CD4-positive, alpha-beta T cell treated with Interleukin-6 for 4 hours (primary cell): ENCODE measurements around the gene HIGD1A.

Experiments used
- DNase-seq: peaks from one replicate; pipeline ENCODE4 v3.0.0-alpha.2; 2020; ENCODE audit warnings: mixed read lengths

The HIGD1A gene

DNA sequence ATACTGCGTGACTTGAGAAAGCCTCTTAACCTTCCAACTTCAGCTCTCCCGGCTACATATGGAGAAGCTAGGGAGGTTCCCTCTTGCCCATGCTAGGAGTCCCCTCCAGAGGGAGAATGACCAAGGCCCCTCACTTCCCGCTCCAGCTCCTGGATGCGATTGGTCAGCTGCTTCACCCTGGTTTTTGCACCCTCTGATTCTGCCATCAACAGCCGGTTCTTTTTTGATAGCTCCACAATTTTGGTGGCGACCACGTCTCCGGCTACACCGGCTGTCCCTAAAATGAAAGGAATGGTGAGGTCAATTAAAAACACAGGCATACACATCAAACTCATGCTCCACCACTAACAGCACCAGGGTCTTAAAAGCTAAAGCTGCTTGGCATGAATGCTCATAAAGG lies 51.8 kb downstream of the HIGD1A start:
- DNase-seq: no peak

DNA sequence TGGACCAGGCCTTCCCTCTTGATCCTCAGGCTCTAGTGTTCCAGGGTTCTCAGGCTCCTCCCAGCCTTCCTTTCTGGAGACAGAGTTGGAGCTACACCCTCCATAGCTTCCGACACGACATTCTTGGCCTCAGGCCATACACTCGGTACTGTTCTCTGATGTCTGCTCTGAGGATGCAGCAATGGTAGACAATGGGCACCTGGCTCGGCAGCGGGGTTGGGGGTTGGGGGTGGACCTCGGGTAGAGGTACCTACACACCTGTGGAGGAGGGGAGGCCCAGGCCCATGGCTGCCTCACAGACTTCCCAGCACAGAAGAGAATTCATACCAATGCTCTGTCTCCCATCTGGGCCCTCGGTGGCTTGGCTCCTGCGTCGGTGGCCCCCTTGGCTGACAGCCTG lies 52.7 kb downstream of the HIGD1A start:
- no peak for DNase-seq

DNA sequence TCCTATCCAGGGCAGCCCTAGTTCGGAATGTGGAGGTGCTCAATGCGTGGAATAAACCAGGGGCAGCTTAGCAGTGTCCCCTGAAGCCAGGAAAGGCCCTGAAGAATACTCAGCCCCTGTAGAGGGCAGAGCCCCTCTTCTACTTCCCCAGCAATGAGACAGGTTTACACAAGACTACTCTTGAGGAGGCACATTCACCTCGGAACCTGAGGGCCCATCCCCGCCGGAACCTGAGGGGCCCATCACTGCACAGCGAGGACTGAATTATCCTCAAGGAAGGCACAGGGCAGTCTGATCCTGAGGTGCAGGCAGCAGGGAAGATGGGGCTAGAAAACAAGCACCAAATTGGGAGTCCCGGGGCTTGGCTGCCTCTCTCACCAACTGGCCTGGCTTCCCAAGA lies 53.5 kb downstream of the HIGD1A start:
- DNase-seq: no peak

DNA sequence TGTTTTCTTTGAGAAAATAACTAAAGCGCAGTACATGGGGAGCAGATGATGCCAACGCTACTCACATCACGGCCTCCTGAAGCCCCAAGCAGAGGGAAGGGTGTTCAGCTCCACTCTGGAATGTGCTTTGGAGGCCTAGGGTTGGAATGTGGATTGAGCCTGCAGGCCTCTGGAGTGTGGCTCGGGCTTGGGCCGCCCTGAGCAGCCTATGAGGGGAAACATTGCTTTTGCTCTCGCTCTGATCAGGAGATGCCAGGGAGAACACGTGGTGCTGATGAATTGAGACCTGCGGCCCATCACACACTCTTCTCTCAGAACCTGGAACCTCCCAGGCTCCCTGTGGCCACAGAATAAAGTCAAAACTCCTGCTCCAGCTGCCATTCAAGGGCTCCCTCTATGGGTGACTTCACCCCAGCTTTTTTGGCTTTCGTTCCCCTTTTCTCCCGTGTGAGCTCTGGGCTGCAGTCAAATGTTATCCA lies 54.5 kb downstream of the HIGD1A start:
- DNase-seq: peak; percentile 12

DNA sequence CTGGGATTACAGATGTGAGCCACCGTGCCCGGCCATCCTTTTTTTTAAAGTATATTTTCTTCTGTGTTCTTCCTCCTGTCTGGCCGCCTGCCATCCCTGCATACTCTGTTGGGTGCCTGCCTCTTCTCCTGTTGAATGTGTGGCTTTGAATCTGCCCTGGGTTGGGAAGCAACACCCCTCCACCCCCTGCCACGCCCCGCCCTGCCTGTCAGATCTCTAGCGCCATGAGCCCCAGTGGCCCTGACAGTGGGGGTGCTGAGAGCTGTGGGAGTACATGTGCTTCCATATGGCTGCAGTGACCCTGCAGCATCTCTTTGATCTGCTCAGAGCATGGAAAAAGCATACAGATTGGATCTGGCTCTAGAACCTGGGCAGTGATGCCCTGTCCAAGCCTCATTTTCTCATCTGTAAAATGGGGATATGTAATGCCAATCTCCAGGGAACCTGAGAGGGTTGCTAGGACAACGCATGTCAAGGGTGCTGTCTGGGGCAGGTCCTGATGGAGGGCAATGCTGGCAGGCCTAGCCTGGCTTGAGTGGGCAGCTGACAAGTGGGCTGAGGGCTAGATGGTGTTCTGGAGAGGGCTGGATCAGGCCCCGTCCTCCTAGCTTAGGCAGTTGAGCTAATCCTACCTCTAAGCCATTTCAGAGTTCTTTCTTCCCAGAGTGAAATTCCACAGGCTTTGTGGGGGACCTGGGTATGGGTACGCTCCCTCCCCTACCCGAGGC lies 55.1 kb downstream of the HIGD1A start:
- DNase-seq: no peak

DNA sequence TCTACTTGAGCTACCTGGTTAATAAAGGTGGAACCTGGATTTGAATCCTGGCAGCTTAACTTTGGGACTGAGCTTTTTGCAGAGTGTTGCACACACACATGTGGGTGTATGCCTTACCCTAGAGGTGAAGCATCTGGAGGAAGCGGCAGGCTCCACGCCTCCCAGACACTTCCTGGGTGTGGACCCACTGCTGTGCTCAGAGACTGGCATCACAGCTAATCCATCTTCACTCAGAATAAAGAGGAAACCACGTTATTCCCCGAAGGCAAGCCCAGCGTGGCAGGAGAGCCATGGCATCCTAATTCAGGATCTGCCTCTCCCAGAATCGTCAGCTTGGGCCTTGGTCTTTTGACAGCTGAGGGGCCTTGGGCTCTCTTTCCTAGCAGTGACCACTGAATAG lies 56.7 kb downstream of the HIGD1A start:
- DNase-seq: peak; percentile 66

DNA sequence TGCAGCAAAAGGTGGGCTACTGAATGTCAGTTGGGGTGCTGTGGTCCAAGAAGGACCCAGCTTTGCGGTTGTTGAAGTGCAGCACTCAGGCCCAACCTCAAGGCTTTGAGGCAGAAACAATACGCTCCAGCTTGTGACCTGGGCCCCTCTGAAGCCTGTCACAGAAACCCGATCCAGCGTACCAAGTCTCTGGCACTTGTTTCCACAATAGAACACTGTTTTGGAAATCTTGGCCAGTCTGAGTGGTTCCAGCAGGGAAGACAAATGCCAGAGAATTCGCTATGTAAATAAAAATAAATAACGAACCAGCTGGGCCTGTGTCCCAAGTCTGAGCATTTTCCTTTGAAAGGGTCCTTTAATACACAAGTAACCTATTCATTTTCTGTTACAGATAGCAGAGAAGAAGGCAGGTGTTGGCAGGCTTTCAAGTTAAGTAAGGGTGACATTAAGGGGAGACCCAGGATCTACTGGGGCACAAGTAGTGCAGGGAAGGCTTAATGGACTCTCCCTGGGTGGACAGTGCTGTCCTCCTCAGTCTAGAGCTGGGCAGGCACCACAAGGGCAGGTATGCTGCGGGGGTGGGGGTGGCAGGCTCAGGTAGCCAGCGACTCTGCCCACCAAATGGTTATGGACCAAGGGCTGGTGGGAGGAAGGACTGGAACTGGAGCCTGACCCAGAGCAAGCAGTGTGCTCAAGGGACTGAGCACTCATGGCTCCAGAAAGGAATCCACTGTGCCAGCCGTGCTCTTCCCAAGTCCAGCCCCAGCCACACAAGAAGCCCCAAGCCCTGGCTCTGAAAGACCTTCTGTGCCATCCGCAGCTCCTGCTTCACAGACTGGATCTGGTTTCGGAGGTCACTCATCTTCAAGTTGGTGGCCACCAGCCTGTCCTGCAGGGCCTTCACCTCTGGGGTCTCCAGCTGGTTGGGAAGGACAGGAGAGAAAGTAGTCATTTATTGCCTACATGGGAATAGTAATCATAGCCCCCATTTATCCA lies 57.5 kb downstream of the HIGD1A start:
- DNase-seq: no peak

DNA sequence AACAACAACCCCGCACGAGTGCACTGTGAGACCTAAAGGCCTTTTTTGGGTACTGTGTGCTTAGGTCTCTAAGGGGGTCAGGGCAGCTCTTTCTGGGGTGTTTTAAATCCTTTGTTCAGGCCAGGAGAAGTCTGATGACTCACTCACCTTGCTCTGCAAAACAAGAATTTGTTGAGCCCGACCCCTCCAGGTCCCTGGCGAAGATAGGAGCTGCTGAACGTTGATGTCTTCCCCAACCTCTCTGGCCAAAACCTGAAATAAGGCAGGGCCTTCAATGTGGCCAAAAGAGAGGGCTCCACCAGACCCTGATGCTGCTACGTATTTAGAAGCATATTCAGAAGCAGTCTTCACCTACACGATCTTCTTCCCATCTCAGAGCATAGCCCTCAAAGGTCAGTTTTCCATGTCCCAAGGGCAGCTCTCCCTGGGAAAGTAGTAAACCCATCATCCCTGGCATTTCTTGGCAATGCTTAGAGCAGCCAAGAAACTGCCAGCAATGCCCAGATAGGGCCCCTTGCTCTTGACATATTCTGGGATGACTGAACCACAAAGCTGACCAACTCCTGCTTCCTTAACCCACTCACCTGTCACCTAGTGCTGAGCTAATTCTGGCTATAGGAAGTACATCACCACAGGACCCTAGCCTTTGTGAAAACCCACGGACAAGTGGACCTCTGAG lies 58.4 kb downstream of the HIGD1A start:
- no peak for DNase-seq

DNA sequence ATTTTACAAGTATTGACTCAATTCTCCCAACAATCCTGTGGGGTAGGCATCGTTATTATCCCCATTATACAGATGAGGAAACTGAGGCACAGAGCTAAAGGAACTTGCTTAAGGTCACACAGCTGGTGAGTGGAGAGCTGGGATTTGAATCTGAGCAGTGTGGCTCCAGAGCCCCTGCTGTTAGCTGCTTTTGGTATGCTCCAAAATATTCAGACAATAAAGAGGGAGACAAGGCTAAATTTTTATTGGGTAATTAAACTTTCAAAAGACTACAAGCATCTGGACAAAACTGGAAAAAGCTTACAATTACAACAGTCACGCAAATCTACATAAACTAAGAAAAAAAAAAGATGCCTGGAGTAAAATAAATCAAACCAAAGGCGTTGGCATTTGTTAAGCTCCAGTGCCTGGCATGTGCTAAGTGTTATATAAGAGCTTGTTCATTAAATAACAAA lies 59.0 kb downstream of the HIGD1A start:
- no peak for DNase-seq

DNA sequence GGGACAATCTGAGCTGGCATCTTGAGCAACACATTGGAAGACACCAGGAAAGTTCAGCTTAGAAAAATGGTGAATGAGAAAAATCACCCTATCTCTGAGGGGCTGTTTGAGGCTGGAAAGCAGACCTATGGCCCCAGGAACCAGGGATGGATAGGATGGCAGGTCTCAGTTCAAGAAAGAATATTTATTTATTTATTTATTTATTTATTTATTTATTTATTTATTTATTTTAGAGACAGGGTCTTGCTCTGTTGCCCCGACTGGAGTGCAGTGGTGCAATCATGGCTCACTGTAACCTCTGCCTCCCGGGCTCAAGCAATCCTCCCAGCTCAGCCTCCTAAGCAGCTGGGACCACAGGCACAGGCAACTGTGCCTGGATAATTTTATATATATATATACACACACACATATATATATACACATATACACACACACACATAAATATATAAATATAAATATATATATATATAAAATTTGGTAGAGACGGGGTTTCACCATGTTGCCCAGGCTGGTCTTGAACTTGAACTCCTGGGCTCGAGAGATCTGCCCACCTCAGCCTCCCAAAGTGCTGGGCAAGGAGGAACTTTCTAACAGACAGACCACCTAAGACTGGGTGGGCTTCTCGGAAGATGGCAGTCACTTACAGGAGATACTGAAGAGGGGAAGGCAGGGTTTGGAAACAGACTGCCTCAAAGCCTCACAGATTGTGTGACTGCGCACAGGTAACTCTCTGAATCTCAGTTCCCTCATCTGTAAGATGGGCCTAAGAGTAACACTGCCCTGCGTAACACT lies 60.9 kb downstream of the HIGD1A start:
- no peak for DNase-seq

DNA sequence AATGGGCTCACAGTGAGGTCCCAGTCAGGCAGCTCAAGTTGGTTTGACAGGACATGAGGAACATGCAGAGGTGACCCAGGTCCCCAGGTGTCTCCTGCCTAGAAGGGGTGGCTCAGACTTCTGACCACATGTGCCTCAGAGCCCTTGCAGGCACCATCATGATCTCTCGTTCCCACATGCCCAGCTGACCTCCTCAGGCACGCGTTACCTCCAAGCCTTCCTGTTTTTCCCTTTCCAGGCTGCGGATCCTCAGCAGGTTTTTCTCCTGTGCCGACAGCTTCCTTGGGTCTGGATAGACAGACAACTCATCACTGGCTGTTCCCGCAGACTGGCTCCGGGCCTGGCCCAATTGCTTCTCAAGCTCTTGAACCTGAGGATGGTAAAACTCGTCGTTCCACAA lies 61.6 kb downstream of the HIGD1A start:
- no peak for DNase-seq

DNA sequence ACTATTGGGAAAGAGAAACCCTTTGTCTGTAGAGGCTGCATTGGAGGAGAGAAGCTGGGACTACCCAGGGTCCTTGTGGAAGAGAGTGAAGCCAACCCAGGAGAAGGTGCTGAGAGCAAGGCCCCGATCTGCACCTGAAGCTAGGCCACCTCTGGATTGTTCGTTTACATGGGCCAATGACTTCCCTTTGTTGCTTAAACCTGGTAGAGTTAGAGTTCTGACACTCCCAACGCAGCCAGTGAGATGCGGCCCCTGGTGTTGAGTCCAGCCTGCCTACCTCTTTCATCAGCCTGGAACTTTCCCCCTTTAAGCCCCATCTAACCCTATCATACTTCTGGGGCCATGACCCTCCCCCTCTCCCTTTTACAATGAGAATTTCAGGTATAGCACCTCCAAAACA lies 62.0 kb downstream of the HIGD1A start:
- DNase-seq: no peak

DNA sequence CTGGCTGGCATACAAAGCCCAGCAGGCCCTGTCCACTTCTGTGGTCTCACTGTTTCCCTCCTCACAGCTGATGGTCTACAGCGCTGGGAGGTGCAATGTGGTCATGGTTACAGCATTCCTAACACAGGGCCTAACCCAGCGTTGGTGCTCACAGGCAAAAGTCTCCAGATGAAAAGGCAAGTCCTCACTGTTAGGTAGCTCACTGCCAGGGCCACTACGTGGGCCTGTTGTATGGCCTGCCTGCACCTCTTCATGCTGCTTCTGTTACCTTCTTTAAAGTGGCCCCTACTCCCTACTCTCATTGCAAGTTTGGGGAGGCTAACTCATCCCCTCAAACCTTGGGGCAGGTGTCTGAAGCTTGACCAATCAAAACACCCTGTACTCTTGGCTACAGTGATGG lies 62.5 kb downstream of the HIGD1A start:
- no peak for DNase-seq

DNA sequence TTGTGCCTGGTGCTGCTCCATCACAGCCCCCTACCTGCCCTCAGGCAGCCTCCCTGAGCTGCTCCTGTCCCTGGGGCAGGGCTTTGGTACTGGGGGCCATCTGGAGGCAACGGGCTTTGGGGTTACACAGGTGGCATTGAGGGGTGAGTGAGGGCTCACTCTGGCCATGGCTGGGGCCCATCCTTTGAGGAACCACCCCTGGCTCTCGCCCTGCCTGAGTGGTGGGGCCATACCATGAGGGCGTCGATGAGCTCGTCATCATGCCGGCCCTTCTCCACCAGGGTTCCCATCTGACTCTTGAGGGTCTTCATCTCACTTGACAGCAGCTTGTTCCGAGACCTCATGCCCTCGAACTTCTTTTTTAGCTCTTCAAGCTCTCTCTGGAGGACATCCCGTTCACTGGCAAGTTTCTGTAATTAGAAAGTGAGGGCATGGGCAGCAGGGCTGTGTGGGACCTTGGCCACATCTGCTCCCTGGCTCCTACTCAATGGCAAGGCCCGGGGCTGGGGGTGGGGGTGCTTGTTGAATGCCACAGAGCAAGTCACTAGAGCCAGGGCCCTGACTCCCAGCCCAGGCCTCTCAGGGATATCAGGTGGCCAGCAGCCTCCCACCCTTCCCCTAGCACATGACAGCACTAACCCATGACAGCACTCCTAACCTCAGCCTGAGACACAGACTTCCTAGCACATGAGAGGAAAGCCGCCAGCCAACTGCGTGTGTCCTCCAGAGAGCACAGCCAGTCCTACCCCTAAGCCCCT lies 64.7 kb downstream of the HIGD1A start:
- DNase-seq: no peak

DNA sequence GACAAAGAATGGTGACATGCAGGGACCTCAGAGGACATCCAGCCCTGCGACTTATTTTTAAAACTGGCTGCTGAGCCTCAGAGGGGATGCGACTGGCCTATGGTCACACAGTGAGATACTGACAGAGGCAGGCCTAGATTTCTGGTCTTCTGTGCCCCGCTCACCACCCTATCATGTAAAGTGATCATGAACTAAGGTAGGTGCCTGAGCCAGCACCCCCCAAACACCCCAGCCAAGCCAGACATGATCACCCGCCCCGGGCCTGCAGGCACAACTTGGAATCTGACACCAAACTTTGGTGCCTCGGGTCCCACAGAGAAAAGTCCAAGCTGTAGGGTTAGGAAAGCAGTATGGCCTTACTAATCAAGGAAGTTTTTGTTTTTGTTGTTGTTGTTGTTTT lies 67.8 kb downstream of the HIGD1A start:
- no peak for DNase-seq

DNA sequence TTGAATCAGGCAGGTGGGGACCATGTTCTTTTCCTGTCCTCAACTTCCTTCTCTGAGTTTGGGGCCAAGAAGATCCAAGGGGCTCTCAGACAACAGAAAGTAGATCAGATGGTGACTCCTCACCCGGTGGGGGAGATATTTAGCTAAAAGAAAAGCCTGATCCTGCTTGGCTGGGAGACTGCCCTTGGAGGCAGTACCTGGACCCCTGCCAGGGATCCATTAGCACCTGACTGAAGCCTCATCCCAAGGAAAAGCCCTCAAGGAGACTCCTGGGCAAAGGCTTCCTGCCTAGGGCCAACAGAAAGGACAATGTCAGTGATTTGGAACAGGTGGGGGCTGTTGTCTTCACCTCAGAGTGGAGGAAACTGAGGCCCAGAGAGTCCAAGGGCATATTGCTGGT lies 68.2 kb downstream of the HIGD1A start:
- DNase-seq: no peak

DNA sequence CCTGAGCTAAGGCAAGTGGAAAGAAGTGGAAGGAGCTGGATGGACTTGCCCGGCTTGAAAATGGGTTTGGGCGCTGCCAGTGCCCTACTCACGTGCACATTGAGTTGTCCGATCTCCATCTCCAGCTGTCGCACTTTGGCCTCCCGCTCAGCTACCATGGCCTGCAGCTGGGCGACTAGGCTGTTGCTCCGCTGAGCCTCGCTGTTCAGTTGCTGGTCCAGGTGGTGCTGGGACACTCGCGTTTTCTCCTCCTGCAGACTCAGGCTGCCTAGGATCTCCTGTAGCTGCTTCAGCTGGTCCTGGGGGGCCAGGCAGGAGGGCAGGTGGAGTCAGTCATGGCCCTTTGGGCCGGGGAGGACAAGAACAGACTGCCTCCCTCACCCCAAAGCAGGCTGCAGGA lies 68.7 kb downstream of the HIGD1A start:
- no peak for DNase-seq

DNA sequence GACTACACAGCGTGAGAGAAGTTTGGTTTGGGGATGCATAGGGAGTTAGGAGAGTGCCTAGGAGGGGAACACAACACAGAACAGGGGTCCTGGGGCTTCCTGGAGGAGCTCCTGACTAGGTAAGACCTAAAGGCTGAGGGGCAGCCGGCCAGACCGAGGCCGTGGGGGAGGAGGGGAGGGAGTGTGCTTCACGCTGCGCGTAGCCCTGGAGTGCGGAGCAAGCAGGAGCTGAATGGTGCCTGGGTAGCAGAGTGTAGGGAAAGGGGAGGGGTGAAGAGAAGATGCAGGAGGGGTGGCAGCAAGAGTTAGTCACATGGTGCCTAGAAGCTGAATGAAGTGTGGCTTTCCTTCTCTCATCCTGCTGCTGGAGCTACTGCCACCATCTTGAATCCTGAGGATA lies 69.3 kb downstream of the HIGD1A start:
- no peak for DNase-seq

DNA sequence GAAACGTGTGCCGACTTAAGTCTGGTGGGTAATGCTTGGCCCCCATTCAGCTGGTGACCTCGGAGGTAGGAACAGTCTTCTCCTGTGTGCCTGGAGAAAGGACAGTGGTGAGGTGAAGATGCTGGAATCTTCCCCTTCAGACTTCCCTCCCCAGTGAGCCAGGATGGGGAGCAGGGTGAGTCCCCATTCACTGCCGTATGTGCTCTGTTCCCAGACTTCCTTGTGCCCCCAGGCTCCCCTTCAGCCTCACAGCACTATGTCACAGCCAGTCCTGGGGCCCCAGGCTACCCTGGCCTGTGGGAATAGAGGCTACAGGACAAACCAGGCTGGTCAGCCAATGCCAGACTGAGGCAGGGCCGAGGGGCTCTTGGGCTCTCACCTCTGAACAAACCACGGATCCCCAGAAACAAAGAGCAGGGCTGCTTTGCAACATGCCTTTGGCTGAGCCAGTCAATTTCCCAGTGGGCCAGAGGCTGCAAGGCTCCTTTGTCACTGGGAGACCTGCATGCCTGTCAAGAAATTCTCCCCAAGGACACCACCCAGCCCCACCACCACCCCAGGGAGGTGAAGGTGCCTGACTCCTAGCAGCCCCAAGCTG lies 69.9 kb downstream of the HIGD1A start:
- no peak for DNase-seq

DNA sequence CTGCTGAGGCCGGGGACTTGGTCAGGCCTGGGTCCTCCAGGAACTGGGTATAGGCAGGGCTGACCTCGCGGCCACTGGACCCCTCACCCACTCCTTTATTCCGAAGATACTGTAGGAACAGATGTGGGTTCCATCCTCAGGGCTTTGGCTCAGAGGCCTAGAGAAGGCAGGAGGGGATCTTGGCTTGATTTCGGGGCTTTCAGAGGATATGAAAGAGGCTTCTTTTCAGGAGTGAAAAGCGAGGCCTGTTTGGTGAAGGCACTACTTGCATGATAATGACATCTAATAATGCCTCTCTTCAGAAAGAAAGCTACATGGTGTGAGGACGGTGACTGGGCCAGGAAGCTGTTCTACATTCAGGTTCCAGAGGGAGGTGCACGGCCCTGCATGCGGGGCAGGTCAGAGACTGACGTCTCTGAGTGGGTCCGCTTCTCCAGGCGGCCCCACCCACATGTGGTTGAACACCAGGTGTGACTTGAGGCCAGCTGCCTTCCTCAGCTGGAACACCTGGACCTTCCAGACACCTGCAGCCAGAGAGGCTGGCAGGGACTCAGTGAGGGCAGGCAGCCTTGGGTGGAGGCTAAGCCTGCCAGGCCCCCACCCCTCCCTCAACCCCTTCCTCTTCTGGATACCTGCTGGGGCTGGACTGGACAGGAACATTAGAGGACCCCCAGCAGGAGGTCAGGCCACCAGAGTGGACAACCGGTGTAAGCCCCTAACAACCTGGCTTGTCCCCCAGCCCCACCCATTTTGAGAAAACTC lies 70.6 kb downstream of the HIGD1A start:
- DNase-seq: no peak
